GM19239 (cell line): ENCODE data around the gene SMCP.

Experiments used
- DNase-seq: peaks from one replicate; pipeline ENCODE4 v3.0.0; 2011; ENCODE audit warnings: low spot score; ENCODE audit not compliant: insufficient read length
- FAIRE-seq: peaks from 2 replicates; lab custom pipeline; 2011; peaks lifted over from hg19 to GRCh38; lab: Jason Lieb, UNC

Gene SMCP

DNA sequence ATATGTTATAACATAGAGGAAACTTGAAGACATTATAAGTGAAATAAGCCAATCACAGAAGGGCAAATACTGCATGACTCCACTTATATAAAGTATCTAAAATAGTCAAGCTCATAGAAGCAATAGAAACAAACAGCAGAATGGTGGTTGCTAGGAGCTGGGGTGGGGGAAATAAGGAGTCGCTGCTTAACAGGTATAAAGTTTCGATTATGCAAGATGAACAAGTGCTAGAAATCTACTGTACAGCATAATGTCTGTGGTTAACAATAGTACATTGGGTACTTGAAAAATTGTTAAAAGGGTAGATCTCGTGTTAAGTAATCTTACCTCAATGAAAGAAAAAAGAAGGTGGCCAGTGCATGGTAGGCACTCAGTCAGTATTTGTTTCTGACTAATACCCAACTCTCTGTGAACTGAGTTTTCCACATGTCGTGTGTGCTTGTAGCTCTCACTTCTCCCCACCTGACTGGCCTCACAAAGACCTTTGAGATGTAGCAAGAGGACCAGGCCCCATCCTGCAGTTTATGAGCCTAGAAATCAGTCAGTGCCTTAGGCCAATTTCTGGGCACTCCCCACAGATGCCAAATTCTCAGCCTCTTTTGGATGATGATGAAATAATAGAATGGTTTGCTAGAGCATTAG lies 54.2 kb downstream of the SMCP start:
- no peak for FAIRE-seq
- DNase-seq = no peak

DNA sequence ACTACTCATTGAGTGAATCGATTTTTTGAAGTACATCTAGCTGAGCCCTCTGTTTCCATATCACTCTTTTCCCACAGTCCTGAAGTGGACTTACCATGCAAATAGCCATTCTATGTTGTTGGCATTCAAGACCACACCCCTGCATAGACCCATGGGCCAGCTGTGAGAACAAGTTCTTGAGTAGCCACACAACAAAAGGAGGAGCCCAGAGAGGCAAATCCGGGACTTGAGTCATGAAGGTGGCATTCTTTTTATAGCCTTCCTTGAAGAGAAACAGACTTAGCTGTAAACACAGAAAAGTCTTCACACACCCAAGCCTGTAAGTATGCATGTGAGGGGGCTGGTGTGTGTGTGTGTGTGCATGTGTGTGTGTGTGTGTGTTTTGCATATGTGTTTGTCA lies 55.1 kb downstream of the SMCP start:
- no peak for FAIRE-seq

More for the DNA sequence above, 55.1 kb downstream of the SMCP start:
- DNase-seq = no peak
